Calu3 (cell line): ENCODE results near the gene AARS1. TPM values are rescaled to one million over a fixed set of nuclear protein-coding genes. Genes with fewer than 3 reads are reported as not detected.
A peak's percentile ranks its signal among the peaks of the same experiment; 100 is the strongest.
"Not testable (repeated sequence)": the region's sequence is repeated elsewhere in the genome, so short reads cannot be mapped to it uniquely, and the experiment has no call there.

Experiments
- BruUV-seq: library from RNA; stranded (reverse); fragments of 400-500 nt; replicated peaks from 2 replicates; lab custom pipeline; 2021; lab: Mats Ljungman, UMichigan
- CTCF ChIA-PET: fragments of 300-600 bp; sonication (Branson Sonifier 250); formaldehyde crosslinking; loops from one replicate; lab custom pipeline; 2022; ENCODE audit warnings: antibody characterized with exemption; lab: Charles Lee
- DNase-seq: peaks from one replicate; pipeline ENCODE4 v3.0.0; 2022
- H3K27ac Mint-ChIP-seq: one replicate; pipeline ENCODE4 v1.8.0; 2022; ENCODE audit warnings: mixed read lengths; ENCODE audit not compliant: unreplicated experiment
- H3K27me3 Mint-ChIP-seq: one replicate; pipeline ENCODE4 v1.8.0; 2022; ENCODE audit warnings: mixed read lengths; ENCODE audit not compliant: unreplicated experiment
- H3K36me3 Mint-ChIP-seq: one replicate; pipeline ENCODE4 v1.8.0; 2022; ENCODE audit warnings: mild to moderate bottlenecking, moderate library complexity, mixed read lengths; ENCODE audit not compliant: insufficient read depth, unreplicated experiment
- H3K4me1 Mint-ChIP-seq: one replicate; pipeline ENCODE4 v1.8.0; 2022; ENCODE audit warnings: mild to moderate bottlenecking, low read depth, mixed read lengths; ENCODE audit not compliant: unreplicated experiment
- H3K4me3 Mint-ChIP-seq: one replicate; pipeline ENCODE4 v1.8.0; 2022; ENCODE audit warnings: mild to moderate bottlenecking, low read depth, moderate library complexity, mixed read lengths; ENCODE audit not compliant: unreplicated experiment
- H3K9me3 Mint-ChIP-seq: one replicate; pipeline ENCODE4 v1.8.0; 2022; ENCODE audit warnings: low read depth, mixed read lengths; ENCODE audit not compliant: unreplicated experiment
- CTCF ChIP-seq: fragments of 200-600 bp; IDR thresholded peaks from one replicate; pipeline ENCODE4 v1.8.0; 2022; ENCODE audit warnings: antibody characterized with exemption; ENCODE audit not compliant: unreplicated experiment
- intact Hi-C: fragments of 100-400 bp; cut with micrococcal nuclease; formaldehyde crosslinking; loops from one replicate; pipeline ENCODE4 v1.10.0; 2022; ENCODE audit not compliant: unreplicated experiment
- total RNA-seq: library from RNA; stranded (reverse); gene quantifications from 2 replicates; pipeline ENCODE4 v1.2.3, GENCODE V29; 2022

AARS1 gene
- total RNA-seq, 1 experiment from 2014 or later = 261 TPM

GRCh38 chr16:70276392-70276791, 12.9 kb downstream of the AARS1 start:
- Mint-ChIP-seq H3K4me3 (no peak overlapping the region), H3K27me3 (no peaks in the 10 kb centered on the region), H3K9me3 (no peaks in the 10 kb centered on the region), H3K27ac (peak overlapping the region; percentile 19), H3K36me3 (peaks cover 100% of the 10 kb centered on the region), H3K4me1 (no peaks in the 10 kb centered on the region)
- DNase-seq = no peak
- CTCF ChIA-PET = interaction anchor here (0.7 kb wide), 1 partner anchor 14 kb away, joined by 3 read pairs; no protein-coding TSS in a partner anchor
- no TSS peak for BruUV-seq
- intact Hi-C loops = no loop called here
- no peak for TF ChIP-seq CTCF

- no peaks in the 10 kb centered on the region for H3K4me1 Mint-ChIP-seq
- CTCF ChIA-PET = interaction anchor here (0.5 to 0.8 kb wide), 2 partner anchors 13 to 738 kb away, joined by 3 read pairs; no protein-coding TSS in a partner anchor
Measured at GRCh38 chr16:70271696-70272095, 17.6 kb downstream of the AARS1 start.

GRCh38 chr16:70270176-70270575, 19.1 kb downstream of the AARS1 start:
- TF ChIP-seq CTCF = no peak
- no peak for DNase-seq
- no TSS peak for BruUV-seq
- intact Hi-C loops = no loop called here
- Mint-ChIP-seq H3K27me3 (no peaks in the 10 kb centered on the region), H3K4me3 (no peak overlapping the region), H3K27ac (no peak overlapping the region), H3K36me3 (peaks cover 98% of the 10 kb centered on the region), H3K4me1 (no peaks in the 10 kb centered on the region), H3K9me3 (no peaks in the 10 kb centered on the region)
- CTCF ChIA-PET = no interaction called here

More at GRCh38 chr16:70271696-70272095, 17.6 kb downstream of the AARS1 start:
- H3K27ac Mint-ChIP-seq = no peak overlapping the region
- H3K27me3 Mint-ChIP-seq = no peaks in the 10 kb centered on the region
- H3K36me3 Mint-ChIP-seq = peaks cover 100% of the 10 kb centered on the region
- TF ChIP-seq CTCF = no peak
- intact Hi-C loops = no loop called here
- DNase-seq = no peak
- no peaks in the 10 kb centered on the region for H3K9me3 Mint-ChIP-seq
- no peak overlapping the region for H3K4me3 Mint-ChIP-seq
- no TSS peak for BruUV-seq

GRCh38 chr16:70269471-70269870, 19.8 kb downstream of the AARS1 start:
- Mint-ChIP-seq H3K4me1 (no peaks in the 10 kb centered on the region), H3K9me3 (no peaks in the 10 kb centered on the region), H3K4me3 (no peak overlapping the region), H3K27ac (peak overlapping the region; percentile 42), H3K36me3 (peaks cover 98% of the 10 kb centered on the region), H3K27me3 (no peaks in the 10 kb centered on the region)
- intact Hi-C loops = no loop called here
- CTCF ChIA-PET = no interaction called here
- BruUV-seq = no TSS peak
- DNase-seq = no peak
- no peak for TF ChIP-seq CTCF

- intact Hi-C loops, H3K9me3 Mint-ChIP-seq, H3K4me1 Mint-ChIP-seq, H3K27ac Mint-ChIP-seq, BruUV-seq, H3K4me3 Mint-ChIP-seq, H3K27me3 Mint-ChIP-seq, DNase-seq: not testable (repeated sequence)
- CTCF ChIA-PET = interaction anchor here (0.5 to 0.9 kb wide), 2 partner anchors 16 to 499 kb away, joined by 3 read pairs; no protein-coding TSS in a partner anchor
- H3K36me3 Mint-ChIP-seq = peaks cover 98% of the 10 kb centered on the region
Measured at GRCh38 chr16:70267922-70268321, 21.4 kb downstream of the AARS1 start.
